Parathyroid adenoma (tissue), 2 donors: Measurements from ENCODE around the gene ZMIZ1.
A peak's percentile ranks its signal among the peaks of the same experiment; 100 is the strongest.

Source experiments
- H2AFZ ChIP-seq: fragments of 300-600 bp; sonication (generic); one replicate; pipeline ENCODE4 v1.7.0; 2017; ENCODE audit warnings: antibody characterized with exemption, mild to moderate bottlenecking
- H3K27ac ChIP-seq: fragments of 300-600 bp; sonication (generic); one replicate; pipeline ENCODE4 v1.7.0; 2017
- H3K27me3 ChIP-seq: fragments of 300-600 bp; sonication (generic); one replicate; pipeline ENCODE4 v1.7.0; 2017; ENCODE audit warnings: low read length; ENCODE audit not compliant: control insufficient read depth, insufficient read depth
- H3K36me3 ChIP-seq: fragments of 300-600 bp; sonication (generic); one replicate; pipeline ENCODE4 v1.7.0; 2017; ENCODE audit warnings: low read length; ENCODE audit not compliant: control insufficient read depth, insufficient read depth
- H3K4me1 ChIP-seq: fragments of 300-600 bp; sonication (generic); one replicate; pipeline ENCODE4 v1.7.0; 2017; ENCODE audit warnings: control low read depth
- H3K4me2 ChIP-seq: fragments of 300-600 bp; sonication (generic); one replicate; pipeline ENCODE4 v1.7.0; 2017; ENCODE audit warnings: low read length
- H3K4me3 ChIP-seq: fragments of 300-600 bp; sonication (generic); one replicate; pipeline ENCODE4 v1.7.0; 2017; ENCODE audit warnings: low read depth, low read length
- H3K79me2 ChIP-seq: fragments of 300-600 bp; sonication (generic); one replicate; pipeline ENCODE4 v1.7.0; 2017; ENCODE audit warnings: control low read depth
- H3K9ac ChIP-seq: fragments of 300-600 bp; sonication (generic); one replicate; pipeline ENCODE4 v1.7.0; 2017; ENCODE audit warnings: mild to moderate bottlenecking
- H3K9me3 ChIP-seq: fragments of 300-600 bp; sonication (generic); one replicate; pipeline ENCODE4 v1.7.0; 2017; ENCODE audit warnings: low read length; ENCODE audit not compliant: control insufficient read depth
- CTCF ChIP-seq: fragments of 300-600 bp; sonication (generic); IDR thresholded peaks from one replicate; pipeline ENCODE4 v1.7.0; 2017; ENCODE audit warnings: antibody characterized with exemption, mild to moderate bottlenecking
- donor health status: primary hyperparathyroidism.

ZMIZ1 gene

GRCh38 chr10:79203014-79203644 lies 134.4 kb downstream of the ZMIZ1 start:
- Histone ChIP-seq H3K9ac (no peak overlapping the region), H2AFZ (no peak overlapping the region), H3K27me3 (no peaks in the 10 kb centered on the region), H3K79me2 (peaks cover 18% of the 10 kb centered on the region), H3K4me2 (no peak overlapping the region), H3K4me1 (peaks cover 15% of the 10 kb centered on the region), H3K4me3 (no peak overlapping the region), H3K9me3 (no peaks in the 10 kb centered on the region), H3K36me3 (no peaks in the 10 kb centered on the region), H3K27ac (no peak overlapping the region)
- TF ChIP-seq CTCF, result no peak

GRCh38 chr10:79203833-79204232 lies 135.1 kb downstream of the ZMIZ1 start:
- no peak overlapping the region for H3K4me2 ChIP-seq
- H3K4me1 ChIP-seq, result peaks cover 15% of the 10 kb centered on the region
- no peak overlapping the region for H3K9ac ChIP-seq
- peak; percentile 18 for TF ChIP-seq CTCF
- H3K4me3 ChIP-seq, result no peak overlapping the region
- H3K27me3 ChIP-seq, result no peaks in the 10 kb centered on the region
- no peaks in the 10 kb centered on the region for H3K36me3 ChIP-seq
- peaks cover 20% of the 10 kb centered on the region for H3K79me2 ChIP-seq
- H3K9me3 ChIP-seq, result no peaks in the 10 kb centered on the region
- H3K27ac ChIP-seq, result peak overlapping the region; percentile 32
- H2AFZ ChIP-seq, result no peak overlapping the region

GRCh38 chr10:79206300-79207095 lies 137.7 kb downstream of the ZMIZ1 start:
- Histone ChIP-seq H3K79me2 (peaks cover 18% of the 10 kb centered on the region), H3K27me3 (no peaks in the 10 kb centered on the region), H3K4me3 (no peak overlapping the region), H2AFZ (no peak overlapping the region), H3K9ac (no peak overlapping the region), H3K9me3 (no peaks in the 10 kb centered on the region), H3K4me2 (no peak overlapping the region), H3K27ac (no peak overlapping the region), H3K36me3 (no peaks in the 10 kb centered on the region), H3K4me1 (peaks cover 15% of the 10 kb centered on the region)
- TF ChIP-seq CTCF, result no peak

- H3K9ac ChIP-seq, result no peak overlapping the region
- no peaks in the 10 kb centered on the region for H3K9me3 ChIP-seq
- peaks cover 15% of the 10 kb centered on the region for H3K4me1 ChIP-seq
- H3K36me3 ChIP-seq, result no peaks in the 10 kb centered on the region
- peaks cover 20% of the 10 kb centered on the region for H3K79me2 ChIP-seq
- no peak overlapping the region for H2AFZ ChIP-seq
- no peaks in the 10 kb centered on the region for H3K27me3 ChIP-seq
- no peak for TF ChIP-seq CTCF
- no peak overlapping the region for H3K27ac ChIP-seq
- H3K4me3 ChIP-seq, result no peak overlapping the region
- H3K4me2 ChIP-seq, result no peak overlapping the region
These were observed 138.3 kb downstream of the ZMIZ1 start for GRCh38 chr10:79207096-79207357.

DNA sequence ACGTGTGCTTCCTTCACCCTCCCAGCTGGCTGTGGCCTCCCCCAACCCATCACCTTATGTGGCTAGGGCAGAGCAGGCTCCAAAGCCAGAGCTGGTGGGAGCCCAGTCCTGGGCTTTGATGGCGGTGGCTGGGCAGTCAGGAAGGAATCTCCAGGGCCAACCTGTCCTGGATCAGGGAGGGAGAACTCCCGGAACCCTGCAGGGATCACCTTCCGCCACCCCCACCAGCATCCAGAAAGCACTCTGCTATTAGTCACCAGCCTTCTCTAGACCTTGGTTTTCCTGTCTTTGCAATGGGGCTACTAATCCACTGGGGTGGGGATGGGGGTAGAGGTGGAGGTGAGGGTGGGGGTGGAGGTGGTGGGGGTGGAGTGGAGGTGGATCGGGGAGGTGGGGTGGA lies 139.0 kb downstream of the ZMIZ1 start:
- H3K36me3 ChIP-seq, result no peaks in the 10 kb centered on the region
- TF ChIP-seq CTCF, result no peak

More for the DNA sequence above, 139.0 kb downstream of the ZMIZ1 start:
- Histone ChIP-seq H3K27me3 (no peaks in the 10 kb centered on the region), H3K27ac (no peak overlapping the region), H3K9ac (no peak overlapping the region), H3K79me2 (peaks cover 16% of the 10 kb centered on the region), H3K9me3 (no peaks in the 10 kb centered on the region), H3K4me1 (peaks cover 14% of the 10 kb centered on the region), H2AFZ (no peak overlapping the region), H3K4me3 (no peak overlapping the region), H3K4me2 (no peak overlapping the region)
